DMS 273 treated with DMSO at 0.1 percent for 48 hours (cell line): ENCODE data around the gene ZNF276.
"Not testable (repeated sequence)": the region's sequence is repeated elsewhere in the genome, so short reads cannot be mapped to it uniquely, and the experiment has no call there.

Experiments used
- DNase-seq: peaks from one replicate; lab custom pipeline; 2025; lab: John Stamatoyannopoulos, UW

The ZNF276 gene, protein sequence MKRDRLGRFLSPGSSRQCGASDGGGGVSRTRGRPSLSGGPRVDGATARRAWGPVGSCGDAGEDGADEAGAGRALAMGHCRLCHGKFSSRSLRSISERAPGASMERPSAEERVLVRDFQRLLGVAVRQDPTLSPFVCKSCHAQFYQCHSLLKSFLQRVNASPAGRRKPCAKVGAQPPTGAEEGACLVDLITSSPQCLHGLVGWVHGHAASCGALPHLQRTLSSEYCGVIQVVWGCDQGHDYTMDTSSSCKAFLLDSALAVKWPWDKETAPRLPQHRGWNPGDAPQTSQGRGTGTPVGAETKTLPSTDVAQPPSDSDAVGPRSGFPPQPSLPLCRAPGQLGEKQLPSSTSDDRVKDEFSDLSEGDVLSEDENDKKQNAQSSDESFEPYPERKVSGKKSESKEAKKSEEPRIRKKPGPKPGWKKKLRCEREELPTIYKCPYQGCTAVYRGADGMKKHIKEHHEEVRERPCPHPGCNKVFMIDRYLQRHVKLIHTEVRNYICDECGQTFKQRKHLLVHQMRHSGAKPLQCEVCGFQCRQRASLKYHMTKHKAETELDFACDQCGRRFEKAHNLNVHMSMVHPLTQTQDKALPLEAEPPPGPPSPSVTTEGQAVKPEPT

DNA sequence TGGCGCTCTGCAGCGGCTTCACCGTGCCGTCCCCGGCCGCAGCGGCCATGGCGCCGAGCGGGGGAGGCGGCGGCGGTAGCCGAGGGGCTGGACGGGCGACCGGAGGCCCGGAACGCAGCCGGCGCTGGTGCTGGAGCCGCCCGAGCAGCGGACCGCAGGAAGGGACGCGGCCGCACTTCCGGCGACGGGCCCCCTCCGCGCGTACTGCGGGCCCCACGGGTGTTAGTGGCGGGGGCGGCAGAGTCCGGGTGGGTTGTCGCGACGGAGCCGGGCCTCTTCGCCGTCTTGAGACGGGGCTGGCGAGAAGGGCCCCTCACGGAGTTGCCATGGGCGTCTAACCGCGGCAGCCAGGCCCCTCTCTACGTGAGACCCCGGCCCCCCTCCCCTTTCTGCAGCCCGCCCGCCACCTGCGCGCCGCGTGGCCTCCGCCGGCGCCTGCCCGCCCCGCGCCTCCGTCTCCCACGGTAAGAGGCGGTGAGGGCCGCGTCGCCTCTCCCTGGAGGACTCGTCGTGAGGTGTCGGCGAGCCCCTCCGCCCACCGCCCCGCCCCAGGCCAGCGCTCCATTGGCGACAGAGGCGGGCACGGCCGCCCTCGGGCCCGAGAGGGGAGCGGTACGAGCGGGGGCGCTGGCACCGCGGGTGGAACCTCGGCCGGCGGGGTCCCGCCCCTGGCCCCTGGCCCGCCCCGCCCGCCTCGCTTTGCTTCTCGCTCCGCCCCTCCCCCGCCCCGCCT, at the start of gene ZNF276, which contains the start of gene VPS9D1:
Gene ZNF276 (plus strand): TSS at position 725 of the 733 bp plus-strand sequence. CDS start 104 bp downstream, outside the sequence.
Gene VPS9D1 (minus strand): TSS at position 86 of the 733 bp plus-strand sequence. CDS start 37 bp downstream, at position 49.
- peak; percentile 59 for DNase-seq

DNA sequence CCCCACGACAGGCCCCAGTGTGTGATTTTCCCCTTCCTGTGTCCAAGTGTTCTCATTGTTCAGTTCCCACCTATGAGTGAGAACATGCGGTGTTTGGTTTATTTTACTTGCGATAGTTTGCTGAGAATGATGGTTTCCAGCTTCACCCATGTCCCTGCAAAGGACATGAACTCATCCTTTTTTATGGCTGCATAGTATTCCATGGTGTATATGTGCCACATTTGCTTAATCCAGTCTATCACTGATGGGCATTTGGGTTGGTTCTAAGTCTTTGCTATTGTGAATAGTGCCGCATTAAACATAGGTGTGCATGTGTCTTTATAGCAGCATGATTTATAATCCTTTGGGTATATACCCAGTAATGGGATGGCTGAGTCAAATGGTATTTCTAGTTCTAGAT, 49.8 kb upstream of the ZNF276 start:
- DNase-seq = not testable (repeated sequence)

DNA sequence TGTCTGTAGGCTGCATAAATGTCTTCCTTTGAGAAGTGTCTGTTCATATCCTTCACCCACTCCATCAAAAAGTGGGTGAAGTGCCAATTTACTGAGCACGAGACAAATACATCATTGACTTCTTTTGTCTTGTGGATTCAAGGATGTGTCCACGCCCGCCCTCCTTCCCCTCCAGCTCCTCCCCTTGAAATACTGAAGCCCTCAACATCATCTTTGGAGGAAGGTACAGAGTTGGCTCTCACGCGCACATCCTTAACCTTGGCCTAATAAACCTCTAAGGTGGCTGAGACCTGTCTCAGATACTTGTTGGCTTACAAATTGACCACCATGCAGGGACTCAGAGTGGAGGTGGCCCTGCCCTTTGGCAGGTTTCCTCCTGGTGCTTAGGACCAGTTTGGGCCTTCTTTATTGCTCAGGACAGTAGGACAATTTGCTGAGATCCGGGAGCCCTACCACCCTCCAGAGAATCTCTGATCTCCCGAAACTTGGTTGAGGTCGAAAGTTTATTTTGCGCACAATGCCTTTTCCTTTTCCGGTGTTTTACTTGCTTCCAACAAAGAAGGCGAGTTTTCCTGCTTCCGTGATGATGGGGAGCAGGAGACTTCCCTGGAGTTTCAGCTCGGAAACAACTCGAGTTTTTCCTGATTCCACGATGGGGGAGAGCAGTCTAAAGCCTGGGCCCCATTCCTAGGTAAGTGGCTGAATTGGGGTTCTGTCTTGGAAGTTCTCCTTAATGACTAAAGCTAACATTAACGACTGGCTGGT, 49.0 kb upstream of the ZNF276 start:
- DNase-seq = no peak

DNA sequence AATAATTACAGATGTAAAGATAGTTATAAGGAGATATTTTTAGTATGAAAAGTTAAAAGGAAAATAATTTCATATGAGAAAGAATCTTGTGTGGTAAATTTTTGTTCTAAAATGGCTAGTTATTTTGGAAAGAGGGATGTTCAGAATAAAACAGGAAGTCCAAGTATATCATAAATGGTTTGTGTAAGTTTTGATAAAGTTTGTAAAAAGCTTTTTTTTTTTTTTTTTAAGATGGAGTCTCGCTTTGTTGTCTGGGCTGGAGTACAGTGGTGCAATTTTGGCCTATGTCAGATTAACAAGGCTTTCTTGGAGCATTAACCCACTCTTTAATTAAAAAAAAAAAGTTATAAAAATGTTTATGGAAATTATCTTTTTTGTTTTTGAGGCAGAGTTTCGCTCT, 43.1 kb upstream of the ZNF276 start:
- no peak for DNase-seq

DNA sequence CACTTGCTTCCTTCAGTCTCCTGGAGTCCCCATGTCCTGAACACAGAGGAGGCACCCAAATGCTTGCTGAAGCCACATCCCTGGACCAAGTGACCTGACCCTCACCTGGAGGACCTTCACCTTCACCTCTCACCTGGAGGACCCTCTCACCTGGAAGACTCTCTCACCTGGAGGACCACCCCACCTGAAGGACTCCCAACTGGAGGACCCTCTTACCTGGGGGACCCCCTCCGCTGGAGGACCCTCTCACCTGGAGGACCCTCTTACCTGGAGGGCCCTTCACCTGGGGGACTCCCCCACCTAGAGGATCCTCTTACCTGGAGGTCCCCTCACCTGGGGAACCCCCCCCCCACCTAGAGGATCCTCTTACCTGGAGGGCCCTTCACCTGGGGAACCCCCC, 35.4 kb upstream of the ZNF276 start:
- DNase-seq = no peak

DNA sequence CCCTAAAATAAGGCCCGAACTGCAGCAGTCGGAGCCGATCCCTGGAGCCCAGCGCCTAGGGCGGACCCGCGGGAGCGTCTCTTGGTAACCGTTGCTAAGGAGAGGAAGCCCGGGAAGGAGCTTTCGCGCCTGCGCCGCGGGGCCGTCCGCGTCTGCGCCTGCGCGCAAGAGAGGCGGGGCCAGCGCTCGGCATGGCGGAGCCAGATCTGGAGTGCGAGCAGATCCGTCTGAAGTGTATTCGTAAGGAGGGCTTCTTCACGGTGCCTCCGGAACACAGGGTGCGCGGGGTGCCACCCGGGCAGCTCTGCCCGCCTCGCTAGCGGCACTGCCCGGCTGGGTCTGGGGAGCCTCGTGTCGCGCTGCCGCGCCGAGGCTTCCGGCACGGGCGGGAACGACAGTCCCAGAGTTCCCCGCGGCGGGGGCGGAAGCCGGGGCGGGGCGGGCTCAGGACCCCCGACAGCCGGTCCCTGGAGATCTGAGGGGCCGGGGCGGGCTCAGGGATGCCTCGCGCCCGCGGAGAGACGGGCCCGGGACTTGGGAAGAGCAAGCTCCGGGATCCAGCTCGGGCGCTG, 34.7 kb upstream of the ZNF276 start, which contains the start of gene CDK10:
Gene CDK10 (plus strand): TSS at position 170 of the 572 bp plus-strand sequence. CDS start 22 bp downstream, at position 192.
- peak; percentile 72 for DNase-seq

DNA sequence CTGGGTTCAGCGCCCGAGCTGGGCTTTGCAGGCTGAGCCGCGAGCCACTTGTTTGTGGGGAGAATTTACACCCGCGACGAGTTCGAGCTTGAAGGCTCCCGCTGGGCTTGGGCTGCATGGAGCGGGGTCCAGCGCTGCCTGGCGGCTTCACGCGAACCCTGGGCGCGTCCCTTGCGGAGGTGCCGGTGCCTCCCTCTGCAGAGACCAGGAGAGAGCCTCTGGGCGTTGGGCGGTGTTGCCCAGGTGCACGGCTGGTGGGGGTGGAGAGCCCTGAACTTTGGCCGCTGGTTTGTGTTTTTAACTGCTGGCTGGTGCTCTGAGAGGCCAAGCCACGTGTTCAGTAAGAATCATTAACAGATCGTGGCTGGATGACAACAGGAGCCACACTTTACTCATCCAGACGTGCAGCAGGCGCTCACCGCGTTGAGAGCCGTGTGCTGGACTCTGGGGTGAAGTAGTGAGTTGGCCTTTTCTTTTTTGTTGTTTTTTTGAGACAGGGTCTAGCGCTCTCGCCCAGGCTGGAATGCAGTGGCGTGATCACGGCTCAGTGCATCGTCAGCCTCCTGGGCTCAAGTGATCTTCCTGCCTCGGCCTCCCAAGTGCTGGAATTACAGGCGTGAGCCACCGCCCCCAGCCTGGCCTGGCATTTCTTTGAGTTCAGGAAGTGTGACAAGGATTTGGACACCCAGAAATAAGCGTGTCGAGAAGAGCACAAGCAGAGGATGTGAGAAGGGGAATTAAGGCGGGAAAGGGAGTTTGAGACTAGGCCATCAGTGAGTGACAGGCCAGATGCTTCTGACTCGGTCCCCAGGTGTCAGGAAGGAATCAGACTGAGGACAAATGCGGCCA, 34.0 kb upstream of the ZNF276 start:
- DNase-seq = no peak

DNA sequence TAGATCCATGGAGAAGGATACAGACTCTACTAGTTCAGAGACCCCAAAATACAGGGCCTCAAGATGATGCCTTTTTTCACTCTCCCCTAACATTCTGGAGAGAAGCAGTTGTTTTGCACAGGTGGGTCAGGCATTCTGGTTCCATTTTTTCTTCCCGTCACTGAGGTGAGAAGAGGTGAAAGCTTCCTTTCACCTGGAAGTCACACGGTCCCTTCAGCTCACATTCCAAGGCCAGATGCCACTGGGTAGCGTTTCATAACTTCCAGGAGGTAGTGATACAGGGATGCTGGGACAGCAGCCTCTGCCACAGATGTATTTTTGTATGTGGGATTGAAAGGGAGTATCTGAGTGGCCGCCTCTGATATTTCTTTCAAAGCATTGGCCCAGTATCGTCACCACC, 32.9 kb upstream of the ZNF276 start:
- no peak for DNase-seq

DNA sequence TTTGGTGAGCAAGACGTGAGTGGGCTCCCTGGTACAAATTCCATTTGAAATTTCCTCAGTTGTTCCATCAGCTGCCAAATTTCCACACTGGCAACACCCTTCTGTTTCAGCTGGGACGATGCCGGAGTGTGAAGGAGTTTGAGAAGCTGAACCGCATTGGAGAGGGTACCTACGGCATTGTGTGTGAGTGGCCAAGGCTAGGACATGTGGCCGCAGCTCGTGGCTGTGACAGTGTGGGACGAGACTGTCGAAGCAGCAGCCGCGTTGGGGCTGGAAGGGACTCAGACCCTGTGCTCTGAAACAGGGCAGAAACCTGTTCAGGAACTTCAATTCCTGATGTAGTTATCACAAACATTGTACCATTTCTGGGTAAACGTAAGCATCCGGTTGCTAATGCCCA, 32.2 kb upstream of the ZNF276 start:
- no peak for DNase-seq

DNA sequence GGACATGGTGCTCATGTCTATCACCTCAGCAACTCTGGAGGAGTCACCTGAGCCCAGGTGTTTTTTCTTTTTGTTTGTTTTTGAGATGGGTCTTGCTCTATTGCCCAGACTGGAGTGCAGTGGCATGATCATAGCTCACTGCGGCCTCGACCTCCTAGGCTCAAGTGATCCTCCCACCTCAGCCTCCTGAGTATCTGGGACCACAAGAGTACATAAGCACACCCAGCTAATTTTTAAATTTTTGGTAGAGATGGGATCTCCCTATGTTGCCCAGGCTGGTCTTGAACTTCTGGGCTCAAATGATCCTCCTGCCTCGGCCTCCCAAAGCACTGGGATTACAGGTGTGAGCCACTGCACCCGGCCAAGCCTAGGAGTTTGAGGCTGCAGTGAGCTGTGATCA, 31.7 kb upstream of the ZNF276 start:
- not testable (repeated sequence) for DNase-seq

DNA sequence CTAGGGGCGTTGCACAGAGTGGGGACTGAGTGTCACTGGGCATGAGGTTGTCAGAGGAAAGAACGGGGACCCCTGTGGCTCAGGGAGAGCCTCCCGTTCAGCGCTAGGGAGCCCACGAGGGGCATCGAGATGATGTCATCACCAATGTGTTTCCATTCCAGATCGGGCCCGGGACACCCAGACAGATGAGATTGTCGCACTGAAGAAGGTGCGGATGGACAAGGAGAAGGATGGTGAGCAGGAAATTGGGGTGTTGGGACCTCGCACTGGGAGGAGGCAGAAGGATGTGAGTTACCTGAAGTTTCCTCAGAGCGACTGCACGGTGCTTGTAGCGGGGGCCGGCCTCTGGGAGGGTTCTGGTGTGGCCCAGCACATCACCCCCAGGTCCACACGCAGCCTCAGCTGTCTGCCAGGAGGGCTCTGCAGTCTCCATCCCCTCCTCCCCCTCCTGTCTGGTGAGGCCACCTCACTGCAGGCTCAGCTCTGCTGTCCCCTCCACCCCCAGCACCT, 30.9 kb upstream of the ZNF276 start:
- DNase-seq = no peak

DNA sequence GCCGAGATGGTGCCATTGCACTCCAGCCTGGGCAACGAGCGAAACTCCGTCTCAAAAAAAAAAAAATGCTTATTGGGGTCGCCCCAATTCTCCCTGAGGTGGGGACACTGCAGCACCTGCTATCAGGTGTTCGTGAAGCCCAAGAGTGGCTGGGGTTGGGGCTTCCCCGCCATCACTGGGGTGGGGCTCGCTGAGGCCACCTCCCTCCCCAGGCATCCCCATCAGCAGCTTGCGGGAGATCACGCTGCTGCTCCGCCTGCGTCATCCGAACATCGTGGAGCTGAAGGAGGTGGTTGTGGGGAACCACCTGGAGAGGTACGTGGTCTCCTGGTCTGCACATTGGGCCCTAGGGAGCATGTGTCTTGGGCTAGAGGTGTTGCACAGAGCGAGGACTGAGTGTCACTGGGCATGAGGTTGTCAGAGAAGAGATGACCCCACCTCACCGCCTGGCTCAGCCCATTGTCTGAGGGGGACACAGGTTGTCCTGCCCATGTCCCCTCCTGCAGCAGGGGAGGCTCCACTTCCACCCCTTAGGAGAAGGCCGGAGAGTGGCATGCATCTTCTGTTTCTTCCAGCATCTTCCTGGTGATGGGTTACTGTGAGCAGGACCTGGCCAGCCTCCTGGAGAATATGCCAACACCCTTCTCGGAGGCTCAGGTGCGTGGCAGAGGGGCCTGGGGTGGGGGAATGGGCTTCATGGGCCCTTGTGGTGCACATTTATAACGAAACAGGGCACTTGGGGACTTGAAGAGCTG, 29.9 kb upstream of the ZNF276 start:
- no peak for DNase-seq

DNA sequence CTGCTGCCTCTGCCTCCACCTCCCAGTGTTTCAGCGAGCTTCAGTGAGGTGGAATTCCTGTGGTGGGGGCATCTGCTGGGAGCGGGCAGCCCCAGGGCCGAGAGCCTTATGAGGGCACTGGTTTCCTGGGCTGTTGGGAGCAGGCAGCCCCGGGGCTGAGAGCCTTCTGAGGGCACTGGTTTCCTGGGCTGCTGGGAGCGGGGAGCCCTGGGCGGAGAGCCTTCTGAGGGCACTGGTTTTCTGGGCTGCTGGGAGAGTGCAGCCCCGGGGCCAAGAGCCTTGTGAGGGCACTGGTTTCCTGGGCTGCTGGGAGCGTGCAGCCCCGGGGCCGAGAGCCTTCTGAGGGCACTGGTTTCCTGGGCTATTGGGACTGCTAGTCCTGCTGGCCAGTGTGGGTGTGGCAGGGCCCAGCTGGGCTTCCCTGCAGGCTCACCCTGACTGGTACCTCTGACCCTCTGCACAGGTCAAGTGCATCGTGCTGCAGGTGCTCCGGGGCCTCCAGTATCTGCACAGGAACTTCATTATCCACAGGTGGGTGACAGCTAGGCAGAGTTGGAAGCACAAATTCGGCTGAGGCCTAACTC, 29.3 kb upstream of the ZNF276 start:
- DNase-seq = no peak

DNA sequence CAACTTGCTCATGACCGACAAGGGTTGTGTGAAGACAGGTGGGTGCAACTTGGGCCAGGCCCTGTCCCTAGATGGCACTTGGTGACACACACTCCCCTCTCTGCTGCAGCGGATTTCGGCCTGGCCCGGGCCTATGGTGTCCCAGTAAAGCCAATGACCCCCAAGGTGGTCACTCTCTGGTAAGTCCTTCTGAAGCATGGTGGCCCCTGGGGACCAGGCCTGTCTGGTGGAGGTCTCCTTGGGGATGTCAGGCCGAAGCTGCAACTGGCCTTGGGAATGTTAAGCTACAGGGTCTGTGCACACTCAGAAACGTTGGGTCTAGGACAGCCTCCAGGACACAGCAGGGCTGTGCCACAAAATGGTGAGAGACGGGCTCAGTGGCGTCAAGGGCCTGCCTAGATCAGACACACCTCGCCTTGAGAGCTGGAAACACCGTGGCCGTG, 28.0 kb upstream of the ZNF276 start:
- no peak for DNase-seq

DNA sequence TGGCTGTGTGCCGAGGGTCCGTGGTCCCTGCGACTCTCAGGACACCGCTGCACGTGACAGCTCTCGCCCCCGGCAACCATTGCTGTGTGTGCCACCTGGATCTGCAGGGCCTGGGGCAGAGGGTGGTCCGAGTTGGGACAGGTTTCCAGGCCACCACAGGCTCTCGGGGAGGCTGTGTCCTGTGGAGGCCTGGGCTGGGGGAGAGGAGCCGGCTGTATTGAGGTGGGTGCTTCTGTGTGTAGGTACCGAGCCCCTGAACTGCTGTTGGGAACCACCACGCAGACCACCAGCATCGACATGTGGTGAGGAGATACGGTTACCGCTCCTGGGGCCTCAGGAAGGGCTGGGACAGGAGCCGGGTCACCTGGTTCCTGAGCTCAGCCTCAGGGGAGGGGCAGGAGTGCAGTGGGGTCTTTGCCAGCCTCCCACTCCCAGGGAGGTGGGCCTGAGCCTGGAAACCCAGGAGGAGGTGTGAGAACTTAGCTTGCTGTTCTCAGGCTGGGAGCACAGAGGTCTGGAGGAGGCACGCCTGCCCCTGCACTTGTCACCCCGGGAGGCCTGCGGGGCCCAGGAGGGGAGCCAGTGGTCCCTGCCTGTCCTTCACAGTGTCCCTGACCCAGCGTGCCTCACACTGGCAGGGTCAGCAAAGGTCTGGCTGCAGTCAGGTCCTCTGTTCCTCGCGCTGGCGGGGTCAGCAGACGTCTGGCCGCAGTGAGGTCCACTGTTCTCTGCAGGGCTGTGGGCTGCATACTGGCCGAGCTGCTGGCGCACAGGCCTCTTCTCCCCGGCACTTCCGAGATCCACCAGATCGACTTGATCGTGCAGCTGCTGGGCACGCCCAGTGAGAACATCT, 27.2 kb upstream of the ZNF276 start:
- DNase-seq = no peak

DNA sequence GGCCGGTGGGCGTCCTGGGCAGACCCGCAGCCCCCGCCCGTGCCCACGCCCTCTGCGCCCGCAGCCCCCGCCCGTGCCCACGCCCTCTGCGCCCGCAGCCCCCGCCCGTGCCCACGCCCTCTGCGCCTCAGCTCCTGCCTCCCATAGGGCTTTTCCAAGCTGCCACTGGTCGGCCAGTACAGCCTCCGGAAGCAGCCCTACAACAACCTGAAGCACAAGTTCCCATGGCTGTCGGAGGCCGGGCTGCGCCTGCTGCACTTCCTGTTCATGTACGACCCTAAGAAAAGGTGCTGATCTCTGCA, 26.6 kb upstream of the ZNF276 start:
- not testable (repeated sequence) for DNase-seq

DNA sequence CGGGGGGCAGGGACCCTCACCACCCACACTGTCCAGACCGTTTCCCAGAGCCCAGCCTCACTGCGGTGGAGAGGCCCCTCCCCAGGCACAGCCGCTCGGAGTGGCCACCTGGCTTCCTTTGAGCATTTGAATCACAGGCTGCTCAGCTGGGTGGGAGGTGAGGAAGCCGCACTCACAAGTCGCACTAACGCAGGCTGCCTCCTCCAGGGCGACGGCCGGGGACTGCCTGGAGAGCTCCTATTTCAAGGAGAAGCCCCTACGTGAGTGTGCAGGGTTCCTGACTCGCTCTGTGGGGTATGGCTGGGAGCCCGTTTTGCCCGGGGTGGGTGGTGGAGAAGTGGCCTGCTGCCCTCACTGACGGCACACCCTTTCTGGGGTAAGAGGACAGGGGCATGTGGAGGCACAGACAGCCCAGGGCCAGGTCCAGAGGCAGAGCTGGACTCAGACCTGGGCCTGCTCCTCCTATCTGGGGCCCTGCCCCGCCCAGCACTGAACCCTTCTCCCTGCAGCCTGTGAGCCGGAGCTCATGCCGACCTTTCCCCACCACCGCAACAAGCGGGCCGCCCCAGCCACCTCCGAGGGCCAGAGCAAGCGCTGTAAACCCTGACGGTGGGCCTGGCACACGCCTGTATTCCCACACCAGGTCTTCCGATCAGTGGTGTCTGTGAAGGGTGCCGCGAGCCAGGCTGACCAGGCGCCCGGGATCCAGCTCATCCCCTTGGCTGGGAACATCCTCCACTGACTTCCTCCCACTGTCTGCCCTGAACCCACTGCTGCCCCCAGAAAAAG, 26.1 kb upstream of the ZNF276 start:
- DNase-seq = no peak
